Hepatocyte (in vitro differentiated cells): ENCODE results near the gene CCDC187. TPM values are rescaled to one million over a fixed set of nuclear protein-coding genes. Genes with fewer than 3 reads are reported as not detected.

Experiments used
- DNase-seq: peaks from one replicate; pipeline ENCODE4 v3.0.0-alpha.2; 2016; ENCODE audit warnings: low spot score
- H2AFZ ChIP-seq: fragments of 200-600 bp; sonication (generic); 2 replicates; pipeline ENCODE4 v1.6.0; 2016; ENCODE audit warnings: antibody characterized with exemption, mild to moderate bottlenecking
- H3K27ac ChIP-seq: fragments of 200-600 bp; sonication (generic); 2 replicates; pipeline ENCODE4 v1.5.1; 2016; ENCODE audit warnings: mild to moderate bottlenecking
- H3K27me3 ChIP-seq: fragments of 200-600 bp; sonication (generic); 2 replicates; pipeline ENCODE4 v1.6.1; 2016
- H3K36me3 ChIP-seq: fragments of 200-600 bp; sonication (generic); replicated peaks from 2 replicates; pipeline ENCODE4 v1.5.1; 2016; ENCODE audit warnings: low read depth; ENCODE audit not compliant: insufficient read depth
- H3K4me1 ChIP-seq: fragments of 200-600 bp; sonication (generic); 2 replicates; pipeline ENCODE4 v1.5.1; 2016; ENCODE audit warnings: mild to moderate bottlenecking, moderate library complexity; ENCODE audit not compliant: insufficient read depth
- H3K4me2 ChIP-seq: fragments of 200-600 bp; sonication (generic); 2 replicates; pipeline ENCODE4 v1.6.0; 2016
- H3K4me3 ChIP-seq: fragments of 200-600 bp; sonication (generic); 2 replicates; pipeline ENCODE4 v1.5.1; 2016; ENCODE audit warnings: mild to moderate bottlenecking
- H3K79me2 ChIP-seq: fragments of 200-600 bp; sonication (generic); 2 replicates; pipeline ENCODE4 v1.6.0; 2017; ENCODE audit warnings: mild to moderate bottlenecking
- H3K9me2 ChIP-seq: fragments of 200-600 bp; sonication (generic); replicated peaks from 2 replicates; pipeline ENCODE4 v1.6.0; 2017; ENCODE audit warnings: mild to moderate bottlenecking; ENCODE audit not compliant: insufficient read depth
- H3K9me3 ChIP-seq: fragments of 200-600 bp; sonication (generic); 2 replicates; pipeline ENCODE4 v1.5.1; 2016; ENCODE audit warnings: low read depth, mild to moderate bottlenecking
- H4K20me1 ChIP-seq: fragments of 200-600 bp; sonication (generic); 2 replicates; pipeline ENCODE4 v1.6.0; 2016; ENCODE audit warnings: mild to moderate bottlenecking; ENCODE audit not compliant: insufficient read depth, poor library complexity, severe bottlenecking
- CTCF ChIP-seq: fragments of 200-600 bp; sonication (generic); IDR thresholded peaks from 2 replicates; pipeline ENCODE4 v1.5.1; 2016; ENCODE audit warnings: antibody characterized with exemption, mild to moderate bottlenecking; ENCODE audit not compliant: poor library complexity
- EZH2 ChIP-seq: fragments of 200-600 bp; sonication (generic); IDR thresholded peaks from 2 replicates; pipeline ENCODE4 v1.6.1; 2016; ENCODE audit warnings: antibody characterized with exemption, mild to moderate bottlenecking, borderline replicate concordance
- EZH2phosphoT487 ChIP-seq: fragments of 200-600 bp; sonication (generic); IDR thresholded peaks from one replicate; pipeline ENCODE4 v1.6.1; 2018; ENCODE audit warnings: antibody characterized with exemption, mild to moderate bottlenecking, low read depth, moderate library complexity; ENCODE audit not compliant: unreplicated experiment, severe bottlenecking
- WGBS: methylation state at CpG from one replicate; pipeline ENCODE4 v1.1.6; 2016; ENCODE audit warnings: low lambda C conversion rate; ENCODE audit errors: missing lambda C conversion rate; 5-methylcytosine and 5-hydroxymethylcytosine counted together
- polyA plus RNA-seq: library from polyadenylated mRNA; unstranded; fragments of >200 nt; fragmentation: Nextera tagmentation; extraction: Ambion mirVana; gene quantifications from 2 replicates; pipeline ENCODE4 v1.2.1, GENCODE V29; 2016
- total RNA-seq: library from RNA; depleted of rRNA; stranded (reverse); fragments of >200 nt; gene quantifications from 2 replicates; pipeline ENCODE4 v1.2.3, GENCODE V29; 2014

CCDC187 gene
- total and polyA plus RNA-seq, 2 experiments from 2014 or later, result 0.60 to 0.75 TPM

GRCh38 chr9:136283291-136284235 is 20.3 kb downstream of the CCDC187 start:
- Histone ChIP-seq H4K20me1 (no peaks in the 10 kb centered on the region), H3K9me2 (no peaks in the 10 kb centered on the region), H2AFZ (no peak overlapping the region), H3K4me1 (peaks cover 4% of the 10 kb centered on the region), H3K79me2 (no peaks in the 10 kb centered on the region), H3K36me3 (no peaks in the 10 kb centered on the region), H3K4me2 (peak overlapping the region; percentile 46), H3K9me3 (no peaks in the 10 kb centered on the region), H3K4me3 (no peak overlapping the region), H3K27ac (no peak overlapping the region), H3K27me3 (peaks cover 4% of the 10 kb centered on the region)
- TF ChIP-seq EZH2phosphoT487 (no peak), CTCF (peak; percentile 91)
- WGBS, result 51% methylated on average over 29 of the region's 32 CpGs
- DNase-seq, result peak; percentile 86

GRCh38 chr9:136282272-136282861 is 21.5 kb downstream of the CCDC187 start:
- Histone ChIP-seq H3K4me2 (no peak overlapping the region), H3K4me1 (peaks cover 4% of the 10 kb centered on the region), H3K79me2 (no peaks in the 10 kb centered on the region), H3K27ac (no peak overlapping the region), H2AFZ (no peak overlapping the region), H3K27me3 (peaks cover 8% of the 10 kb centered on the region), H3K9me3 (no peaks in the 10 kb centered on the region), H3K9me2 (no peaks in the 10 kb centered on the region), H4K20me1 (no peaks in the 10 kb centered on the region), H3K36me3 (no peaks in the 10 kb centered on the region), H3K4me3 (no peak overlapping the region)
- 77% methylated on average over 14 of the region's 14 CpGs for WGBS
- DNase-seq, result no peak
- no peak for TF ChIP-seq EZH2phosphoT487
- no peak for TF ChIP-seq CTCF
- no peak for TF ChIP-seq EZH2

- H4K20me1 ChIP-seq, result no peaks in the 10 kb centered on the region
- no peaks in the 10 kb centered on the region for H3K9me3 ChIP-seq
- H3K4me3 ChIP-seq, result no peak overlapping the region
- DNase-seq, result no peak
- H3K27ac ChIP-seq, result no peak overlapping the region
- H2AFZ ChIP-seq, result no peak overlapping the region
- WGBS, result 89% methylated on average over 29 of the region's 39 CpGs
- H3K4me2 ChIP-seq, result no peak overlapping the region
- H3K4me1 ChIP-seq, result peaks cover 4% of the 10 kb centered on the region
- no peak for TF ChIP-seq EZH2
- no peak for TF ChIP-seq CTCF
- H3K27me3 ChIP-seq, result peaks cover 8% of the 10 kb centered on the region
- H3K9me2 ChIP-seq, result no peaks in the 10 kb centered on the region
- H3K79me2 ChIP-seq, result no peaks in the 10 kb centered on the region
- no peaks in the 10 kb centered on the region for H3K36me3 ChIP-seq
These were observed 22.2 kb downstream of the CCDC187 start for GRCh38 chr9:136281421-136282271.
